GM18858 (cell line): ENCODE measurements around the gene ASCL3.
"Not testable (repeated sequence)": the region's sequence is repeated elsewhere in the genome, so short reads cannot be mapped to it uniquely, and the experiment has no call there.

Experiments
- ATAC-seq: cut with Tn5 transposase; IDR thresholded peaks from one replicate; pipeline ENCODE4 v1.9.1; 2021; ENCODE audit not compliant: unreplicated experiment

The ASCL3 gene

GRCh38 chr11:8911029-8911823, 31.6 kb downstream of the ASCL3 start, which contains the start of gene AKIP1:
AKIP1 (plus strand) TSS chr11:8911189; CDS start chr11:8911450, 261 bp downstream.
- ATAC-seq, result peak; percentile 75

GRCh38 chr11:8910649-8911026, 32.2 kb downstream of the ASCL3 start:
- no peak for ATAC-seq

DNA sequence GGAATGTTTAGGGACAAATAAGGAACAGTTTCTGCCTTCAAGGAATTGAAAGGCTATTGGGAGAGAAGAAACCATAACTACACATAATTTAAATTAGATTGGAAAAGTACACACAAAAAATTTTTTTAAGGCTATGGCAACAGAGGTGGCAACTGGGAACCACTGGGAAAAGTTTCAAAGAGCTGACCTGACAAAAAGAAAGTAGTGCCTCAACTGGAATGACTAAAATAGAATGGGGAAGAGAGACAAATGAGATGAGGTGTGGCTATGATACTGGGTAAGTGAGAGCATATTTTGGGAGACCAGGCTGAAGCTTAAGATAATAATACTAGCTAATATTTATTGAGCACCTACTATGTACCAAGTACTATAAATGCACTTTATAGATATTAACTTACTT, 34.7 kb downstream of the ASCL3 start:
- no peak for ATAC-seq

DNA sequence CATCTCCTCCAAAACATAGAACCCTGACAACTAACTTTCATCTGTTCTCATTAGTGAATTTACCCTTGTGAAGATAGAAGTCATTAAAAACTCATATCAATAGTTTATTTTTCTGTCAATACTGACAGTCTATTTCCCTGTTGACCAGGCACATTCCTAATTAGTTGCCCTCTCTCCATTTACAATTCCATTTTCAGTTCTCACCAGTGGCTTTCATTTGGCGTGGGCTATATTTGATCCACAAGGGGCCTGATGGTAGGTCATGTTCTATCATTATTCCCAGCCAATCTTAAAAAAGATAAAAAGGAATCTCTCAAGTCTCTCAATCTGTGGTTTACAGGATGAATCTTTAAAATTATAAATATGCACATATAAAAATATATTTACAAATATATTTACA, 35.7 kb downstream of the ASCL3 start:
- no peak for ATAC-seq

- no peak for ATAC-seq
Observed at GRCh38 chr11:8905528-8906165, 37.2 kb downstream of the ASCL3 start.

DNA sequence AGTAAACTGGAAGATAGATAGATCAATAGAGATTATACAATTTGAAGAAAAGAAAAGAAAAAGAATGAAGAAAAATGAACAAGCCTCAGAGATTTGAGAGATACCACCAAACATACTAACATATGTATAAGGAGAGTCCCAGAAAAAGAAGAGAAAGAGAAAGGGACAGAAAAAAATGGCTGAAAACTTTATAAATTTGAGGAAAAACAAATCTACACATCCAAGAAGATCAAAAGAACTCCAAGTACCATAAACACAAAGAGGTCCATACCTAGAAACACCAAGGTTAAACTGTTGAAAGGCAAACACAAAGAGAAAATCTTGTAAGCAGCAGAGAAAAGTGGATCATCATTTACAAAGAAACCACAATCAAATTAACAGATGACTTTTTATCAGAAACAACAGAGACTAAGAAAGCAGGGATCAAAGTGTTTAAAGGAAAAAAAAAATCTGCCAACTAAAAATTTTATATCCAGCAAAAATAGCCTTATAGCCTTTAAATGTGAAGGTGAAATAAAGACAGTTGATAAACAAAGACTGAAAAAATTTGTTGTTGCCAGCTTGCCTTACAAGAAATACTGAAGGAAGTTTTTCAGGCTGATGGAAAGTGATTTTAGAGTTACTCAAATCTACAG, 43.6 kb downstream of the ASCL3 start:
- ATAC-seq, result no peak

- not testable (repeated sequence) for ATAC-seq
Observed at GRCh38 chr11:8891185-8891584, 51.6 kb downstream of the ASCL3 start.
